IPS-15b (cell line): ENCODE results near the gene S100A14.

ENCODE experiments used
- H3K27me3 ChIP-seq: one replicate; pipeline ENCODE4 v1.6.1; 2013; ENCODE audit warnings: low read length; ENCODE audit not compliant: control insufficient read depth, insufficient read depth
- H3K36me3 ChIP-seq: one replicate; pipeline ENCODE4 v1.6.1; 2013; ENCODE audit warnings: low read length; ENCODE audit not compliant: control insufficient read depth, insufficient read depth
- H3K4me1 ChIP-seq: one replicate; pipeline ENCODE4 v1.6.1; 2013; ENCODE audit warnings: mild to moderate bottlenecking, low read length; ENCODE audit not compliant: control insufficient read depth, insufficient read depth
- H3K4me3 ChIP-seq: one replicate; pipeline ENCODE4 v1.5.1; 2013; ENCODE audit warnings: low read depth, low read length
- H3K9ac ChIP-seq: one replicate; pipeline ENCODE4 v1.6.1; 2013; ENCODE audit warnings: low read depth, mild to moderate bottlenecking, low read length
- H3K9me3 ChIP-seq: one replicate; pipeline ENCODE4 v1.6.1; 2013; ENCODE audit warnings: mild to moderate bottlenecking, low read length; ENCODE audit not compliant: control insufficient read depth, insufficient read depth

The S100A14 gene

DNA sequence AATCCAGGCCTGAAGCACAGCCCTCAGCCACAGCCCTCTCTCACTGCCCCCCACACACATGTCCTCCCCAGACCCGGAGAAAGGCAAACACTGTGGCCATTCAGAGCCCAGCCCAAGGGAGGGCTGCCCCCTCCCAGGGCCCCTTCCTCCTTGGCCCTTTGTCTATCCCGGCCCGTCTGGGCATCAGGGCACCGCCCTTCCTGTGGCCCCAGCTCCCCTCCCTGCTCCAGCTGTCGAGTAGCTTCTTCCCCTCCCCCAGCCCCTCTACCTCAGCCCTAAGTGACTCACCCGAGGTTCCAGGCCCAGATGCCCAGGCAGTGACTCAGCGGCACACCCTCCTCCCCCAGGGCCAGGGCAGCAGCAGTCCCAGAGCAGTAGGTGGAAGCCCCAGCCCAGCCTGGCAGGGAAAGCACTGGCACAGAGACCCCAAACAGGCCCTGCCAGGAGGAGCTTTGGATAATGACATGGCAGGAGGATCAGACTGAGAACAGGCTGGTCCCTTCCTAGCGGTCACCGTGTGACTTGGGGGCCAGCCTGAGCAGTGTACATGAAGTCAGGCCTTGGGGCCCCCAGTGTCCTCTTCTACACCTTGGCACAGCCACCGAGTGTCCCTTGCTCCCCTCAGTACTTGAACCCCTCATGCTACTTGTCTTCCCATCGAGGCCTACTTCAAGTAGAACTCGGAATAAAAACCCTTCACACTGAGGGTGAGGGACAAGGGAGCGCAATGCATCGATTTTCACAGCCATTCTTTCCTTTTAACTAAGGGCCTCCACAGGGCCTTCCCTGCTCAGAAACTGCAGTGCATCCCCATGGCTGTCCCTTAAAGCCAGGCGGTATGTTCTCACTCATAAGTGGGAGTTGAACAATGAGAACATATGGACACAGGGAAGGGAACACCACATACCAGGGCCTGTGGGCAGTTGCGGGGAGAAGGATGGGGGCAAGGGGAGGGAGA, 49.4 kb downstream of the S100A14 start:
- H3K4me1 ChIP-seq = peaks cover 21% of the 10 kb centered on the region
- no peaks in the 10 kb centered on the region for H3K9me3 ChIP-seq
- peak overlapping the region; percentile 4 for H3K4me3 ChIP-seq
- no peak overlapping the region for H3K9ac ChIP-seq
- no peaks in the 10 kb centered on the region for H3K36me3 ChIP-seq
- no peaks in the 10 kb centered on the region for H3K27me3 ChIP-seq

DNA sequence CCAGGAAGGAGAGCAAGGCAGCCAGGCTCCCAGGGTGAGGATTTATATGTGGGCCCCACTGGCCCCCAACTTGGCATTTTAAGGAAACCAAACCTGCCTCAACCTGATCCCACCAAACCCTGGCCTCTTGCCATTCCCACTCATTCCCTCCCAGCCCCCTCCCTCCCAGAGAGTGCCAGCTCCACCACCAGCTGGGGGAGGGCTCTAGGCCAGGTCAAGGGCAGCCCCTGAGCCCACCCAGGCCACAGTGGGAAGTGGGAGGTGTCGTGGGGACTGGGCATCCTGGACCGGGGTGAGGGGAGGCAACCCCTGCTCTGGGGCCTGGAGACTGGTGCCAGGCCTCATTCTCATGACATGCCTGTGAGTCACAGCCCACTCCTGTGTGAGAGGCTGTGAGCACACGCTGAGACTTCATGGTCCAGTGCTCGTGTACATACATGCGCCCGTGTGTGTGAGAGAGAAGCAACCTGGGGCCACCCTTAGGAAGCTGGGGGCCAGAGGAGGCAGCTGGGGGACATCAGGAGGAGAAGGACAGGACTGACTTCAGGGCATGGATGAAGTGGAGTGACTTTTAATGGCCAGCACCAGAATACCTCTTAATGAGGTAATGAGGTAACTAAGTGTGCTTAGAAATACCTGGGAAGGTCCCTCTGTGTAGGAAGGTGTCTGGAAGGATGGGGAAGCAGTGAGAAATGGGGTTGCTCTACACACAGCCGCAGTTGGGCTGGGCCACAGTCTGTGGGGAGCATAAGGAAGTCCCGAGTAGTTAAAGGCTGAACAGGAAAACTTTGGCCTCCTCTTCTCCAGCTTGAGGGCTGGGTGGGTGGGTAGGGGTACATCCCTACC, 50.4 kb downstream of the S100A14 start, which contains the start of gene S100A2:
Gene S100A2, minus strand, starts transcription at position 316 of the 846 bp plus-strand sequence. CDS start 1,967 bp downstream, outside the sequence.
- H3K9ac ChIP-seq = no peak within 1 kb of the TSS
- H3K9me3 ChIP-seq = no peaks in the 10 kb centered on the region
- no peaks in the 10 kb centered on the region for H3K27me3 ChIP-seq
- H3K36me3 ChIP-seq = no peaks in the 10 kb centered on the region
- H3K4me3 ChIP-seq = peak within 1 kb of the TSS; percentile 4
- H3K4me1 ChIP-seq = peaks cover 21% of the 10 kb centered on the region
